Measurements from ENCODE around the gene PRR29. TPM values are rescaled to one million over a fixed set of nuclear protein-coding genes. Genes with fewer than 3 reads are reported as not detected.
"Not testable (repeated sequence)": the region's sequence is repeated elsewhere in the genome, so short reads cannot be mapped to it uniquely, and the experiment has no call there.

PRR29 gene
- total and polyA plus RNA-seq, 2 donors (not counting 3 experiments of a cell fraction or from before 2014, with no cell fraction given), result 0.39 to 1.2 TPM

DNA sequence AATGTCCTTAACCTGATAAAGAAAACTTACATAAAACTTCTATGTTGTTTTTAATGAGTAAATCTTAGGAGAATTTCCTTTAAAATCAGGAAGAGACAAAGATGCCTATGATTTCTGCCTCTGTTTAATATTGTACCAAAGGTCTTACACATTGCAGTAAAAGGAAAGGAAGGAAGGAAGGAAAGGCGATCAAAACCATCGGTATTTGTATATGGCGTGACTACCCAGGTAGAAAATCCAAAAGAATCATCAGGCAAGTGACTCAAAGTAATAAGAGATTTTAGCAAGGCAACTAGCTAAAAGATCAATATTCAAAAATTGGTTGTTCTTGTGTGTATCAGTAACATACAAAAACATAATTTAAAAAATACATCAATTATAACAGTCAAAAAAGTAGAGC, 18.8 kb downstream of the PRR29 start:
- no TSS peak for BruUV-seq (replicated peaks)
- intact Hi-C loops (cut with micrococcal nuclease), result loop anchor here (1.0 to 5.0 kb wide), 3 partner anchors 7 to 395 kb away; no protein-coding TSS in a partner anchor
- H3K9ac ChIP-seq (replicated peaks; ENCODE audit: extremely low read depth, insufficient read depth, low read length), result peak overlapping the region; percentile 80
- H3K9me3 ChIP-seq (replicated peaks; ENCODE audit: control insufficient read depth, insufficient read depth, low read length), result no peaks in the 10 kb centered on the region
- H3K4me1 ChIP-seq (ENCODE audit: control insufficient read depth, extremely low read depth, insufficient read depth, low read length), result peaks cover 57% of the 10 kb centered on the region
- ChIA-PET POLR2A (interaction anchor here (0.8 to 3.1 kb wide), 3 partner anchors 11 to 17 kb away, joined by 4 to 32 read pairs (median 8); no protein-coding TSS in a partner anchor), CTCF (interaction anchor here (0.9 to 7.9 kb wide), 15 partner anchors 8 to 265 kb away, joined by 3 to 140 read pairs (median 9); partner anchors contain the start of gene ERN1)
- H3K9me1 ChIP-seq (replicated peaks; ENCODE audit: control insufficient read depth, extremely low read depth, insufficient read depth, low read length), result no peaks in the 10 kb centered on the region
- no peaks in the 10 kb centered on the region for H3K36me3 ChIP-seq (ENCODE audit: control insufficient read depth in 2 of 2, extremely low read depth in 1 of 2, insufficient read depth in 2 of 2, low read length in 2 of 2)
- H3K4me2 ChIP-seq (ENCODE audit: insufficient read depth, low read length), result peak overlapping the region; percentile 93
- FAIRE-seq (no peak), DNase-seq (ENCODE audit: low read depth, low spot score) (peak; percentile 74)
- H3K79me2 ChIP-seq (ENCODE audit: control insufficient read depth, insufficient read depth, low read length), result peaks cover 56% of the 10 kb centered on the region
- no peaks in the 10 kb centered on the region for H3K27me3 ChIP-seq (ENCODE audit: control insufficient read depth in 2 of 2, insufficient read depth in 2 of 2, low read length in 2 of 2)
- dilution Hi-C loops (cut with MboI; ENCODE audit: extremely low pct_ligation_motif_present, low sequenced_read_pairs), result no loop called here
- no peak overlapping the region for H2AFZ ChIP-seq (ENCODE audit: low read depth, low read length)
- peak overlapping the region in 2 of 3 experiments; percentile 7 to 72 for H3K4me3 ChIP-seq (replicated peaks in 1 of 3; ENCODE audit: insufficient read depth in 1 of 3, low read depth in 1 of 3, low read length in 3 of 3)
- H3K27ac ChIP-seq (ENCODE audit: insufficient read depth, low read depth, low read length), result peak overlapping the region; percentile 90
- H4K20me1 ChIP-seq (replicated peaks; ENCODE audit: control insufficient read depth, extremely low read depth, insufficient read depth, low read length), result no peaks in the 10 kb centered on the region
- TF ChIP-seq JUN (IDR thresholded peaks at IDR 0.05; ENCODE audit: borderline replicate concordance, insufficient read depth, insufficient read length, low read depth), result peak; percentile 56
- TF ChIP-seq GATA2 (IDR thresholded peaks at IDR 0.05; ENCODE audit: insufficient read depth, insufficient read length, low read depth, low read length), result no peak
- peak; percentile 83 for TF ChIP-seq FOS (IDR thresholded peaks at IDR 0.05; ENCODE audit: borderline replicate concordance, insufficient read depth, low read length)

DNA sequence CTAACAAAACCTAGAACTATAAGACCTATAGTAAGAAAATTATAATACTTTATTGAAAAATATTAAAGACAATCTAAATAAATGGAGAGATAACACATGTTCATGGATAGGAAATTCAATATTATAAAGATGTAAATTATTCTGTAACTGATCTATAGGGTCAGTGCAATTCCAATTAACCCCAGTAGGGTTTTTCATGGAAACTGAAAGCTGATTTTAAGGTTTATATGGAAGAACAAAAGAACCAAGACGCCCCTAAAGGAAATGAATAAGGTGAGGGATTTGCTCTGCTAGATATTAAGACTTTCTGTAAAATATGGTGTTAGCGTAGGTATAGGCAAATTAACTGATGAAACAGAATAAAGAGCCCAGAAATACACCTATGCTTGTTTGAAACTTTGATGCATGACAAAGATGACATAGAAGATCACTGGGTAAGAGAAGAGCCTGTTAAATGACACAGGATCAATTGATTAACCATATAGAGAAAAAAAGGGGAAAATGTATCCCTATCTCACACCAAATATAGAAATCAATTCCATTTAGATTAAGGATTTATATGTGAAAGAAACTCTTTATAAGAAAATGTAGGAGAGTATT, 19.3 kb downstream of the PRR29 start:
- Histone ChIP-seq H3K9me3 (replicated peaks; ENCODE audit: control insufficient read depth, insufficient read depth, low read length) (no peaks in the 10 kb centered on the region), H4K20me1 (replicated peaks; ENCODE audit: control insufficient read depth, extremely low read depth, insufficient read depth, low read length) (no peaks in the 10 kb centered on the region), H3K27me3 (ENCODE audit: control insufficient read depth in 2 of 2, insufficient read depth in 2 of 2, low read length in 2 of 2) (no peaks in the 10 kb centered on the region), H3K9me1 (replicated peaks; ENCODE audit: control insufficient read depth, extremely low read depth, insufficient read depth, low read length) (no peaks in the 10 kb centered on the region), H3K36me3 (ENCODE audit: control insufficient read depth in 2 of 2, extremely low read depth in 1 of 2, insufficient read depth in 2 of 2, low read length in 2 of 2) (no peaks in the 10 kb centered on the region), H3K4me3 (replicated peaks in 1 of 3; ENCODE audit: insufficient read depth in 1 of 3, low read depth in 1 of 3, low read length in 3 of 3) (peak overlapping the region in 1 of 3 experiments; percentile 72), H3K4me1 (ENCODE audit: control insufficient read depth, extremely low read depth, insufficient read depth, low read length) (peaks cover 59% of the 10 kb centered on the region), H3K9ac (replicated peaks; ENCODE audit: extremely low read depth, insufficient read depth, low read length) (peak overlapping the region; percentile 80), H3K4me2 (ENCODE audit: insufficient read depth, low read length) (peak overlapping the region; percentile 93), H3K79me2 (ENCODE audit: control insufficient read depth, insufficient read depth, low read length) (peaks cover 52% of the 10 kb centered on the region), H3K27ac (ENCODE audit: insufficient read depth, low read depth, low read length) (peak overlapping the region; percentile 90), H2AFZ (ENCODE audit: low read depth, low read length) (no peak overlapping the region)
- CTCF ChIA-PET, result interaction anchor here (1.0 to 7.9 kb wide), 14 partner anchors 8 to 265 kb away, joined by 3 to 140 read pairs (median 10); partner anchors contain the start of gene ERN1
- DNase-seq (ENCODE audit: low read depth, low spot score), result peak; percentile 43
- BruUV-seq (replicated peaks), result TSS peak; percentile 15
- no peak for FAIRE-seq
- POLR2A ChIA-PET, result interaction anchor here (0.6 to 3.1 kb wide), 3 partner anchors 8 to 18 kb away, joined by 3 to 32 read pairs (median 8); no protein-coding TSS in a partner anchor
- no peak for TF ChIP-seq GATA2 (IDR thresholded peaks at IDR 0.05; ENCODE audit: insufficient read depth, insufficient read length, low read depth, low read length)
- TF ChIP-seq, protein P1, sequence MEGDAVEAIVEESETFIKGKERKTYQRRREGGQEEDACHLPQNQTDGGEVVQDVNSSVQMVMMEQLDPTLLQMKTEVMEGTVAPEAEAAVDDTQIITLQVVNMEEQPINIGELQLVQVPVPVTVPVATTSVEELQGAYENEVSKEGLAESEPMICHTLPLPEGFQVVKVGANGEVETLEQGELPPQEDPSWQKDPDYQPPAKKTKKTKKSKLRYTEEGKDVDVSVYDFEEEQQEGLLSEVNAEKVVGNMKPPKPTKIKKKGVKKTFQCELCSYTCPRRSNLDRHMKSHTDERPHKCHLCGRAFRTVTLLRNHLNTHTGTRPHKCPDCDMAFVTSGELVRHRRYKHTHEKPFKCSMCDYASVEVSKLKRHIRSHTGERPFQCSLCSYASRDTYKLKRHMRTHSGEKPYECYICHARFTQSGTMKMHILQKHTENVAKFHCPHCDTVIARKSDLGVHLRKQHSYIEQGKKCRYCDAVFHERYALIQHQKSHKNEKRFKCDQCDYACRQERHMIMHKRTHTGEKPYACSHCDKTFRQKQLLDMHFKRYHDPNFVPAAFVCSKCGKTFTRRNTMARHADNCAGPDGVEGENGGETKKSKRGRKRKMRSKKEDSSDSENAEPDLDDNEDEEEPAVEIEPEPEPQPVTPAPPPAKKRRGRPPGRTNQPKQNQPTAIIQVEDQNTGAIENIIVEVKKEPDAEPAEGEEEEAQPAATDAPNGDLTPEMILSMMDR (IDR thresholded peaks at IDR 0.05; ENCODE audit: extremely low read depth in 1 of 2, insufficient read depth in 1 of 2, low read depth in 1 of 2, low read length in 2 of 2), result peak; percentile 8 to 23
- intact Hi-C loops (cut with micrococcal nuclease), result loop anchor here (5.0 kb wide), 1 partner anchor 395 kb away; no protein-coding TSS in a partner anchor
- dilution Hi-C loops (cut with MboI; ENCODE audit: extremely low pct_ligation_motif_present, low sequenced_read_pairs), result no loop called here

DNA sequence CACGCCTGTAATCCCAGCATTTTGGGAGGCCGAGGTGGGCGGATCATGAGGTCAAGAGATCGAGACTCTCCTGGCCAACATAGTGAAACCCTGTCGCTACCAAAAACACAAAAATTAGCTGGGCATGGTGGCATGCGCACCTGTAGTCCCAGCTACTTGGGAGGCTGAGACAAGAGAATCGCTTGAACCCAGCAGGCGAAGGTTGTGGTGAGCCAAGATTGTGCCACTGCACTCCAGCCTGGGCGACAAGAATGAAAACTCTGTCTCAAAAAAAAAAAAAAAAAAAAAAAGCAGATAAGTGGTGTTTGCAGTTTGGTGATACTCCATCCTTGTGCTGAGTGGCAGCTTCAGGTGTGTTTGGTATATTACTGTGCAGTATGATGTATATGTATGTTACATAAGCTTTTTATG, 21.4 kb downstream of the PRR29 start:
- dilution Hi-C loops (cut with MboI; ENCODE audit: extremely low pct_ligation_motif_present, low sequenced_read_pairs); H3K9me3 ChIP-seq (replicated peaks; ENCODE audit: control insufficient read depth, insufficient read depth, low read length); H3K27me3 ChIP-seq (ENCODE audit: control insufficient read depth in 2 of 2, insufficient read depth in 2 of 2, low read length in 2 of 2); H3K9me1 ChIP-seq (replicated peaks; ENCODE audit: control insufficient read depth, extremely low read depth, insufficient read depth, low read length); FAIRE-seq; H3K36me3 ChIP-seq (ENCODE audit: control insufficient read depth in 2 of 2, extremely low read depth in 1 of 2, insufficient read depth in 2 of 2, low read length in 2 of 2); H2AFZ ChIP-seq (ENCODE audit: low read depth, low read length); H4K20me1 ChIP-seq (replicated peaks; ENCODE audit: control insufficient read depth, extremely low read depth, insufficient read depth, low read length); BruUV-seq (replicated peaks); DNase-seq (ENCODE audit: low read depth, low spot score): not testable (repeated sequence)
- intact Hi-C loops (cut with micrococcal nuclease), result loop anchor here (5.0 kb wide), 1 partner anchor 393 kb away; no protein-coding TSS in a partner anchor
- Histone ChIP-seq H3K27ac (ENCODE audit: insufficient read depth, low read depth, low read length) (peak overlapping the region; percentile 94), H3K9ac (replicated peaks; ENCODE audit: extremely low read depth, insufficient read depth, low read length) (peak overlapping the region; percentile 91), H3K79me2 (ENCODE audit: control insufficient read depth, insufficient read depth, low read length) (peaks cover 33% of the 10 kb centered on the region), H3K4me3 (replicated peaks in 1 of 3; ENCODE audit: insufficient read depth in 1 of 3, low read depth in 1 of 3, low read length in 3 of 3) (peak overlapping the region; percentile 49 to 63 (median 54)), H3K4me2 (ENCODE audit: insufficient read depth, low read length) (peak overlapping the region; percentile 74), H3K4me1 (ENCODE audit: control insufficient read depth, extremely low read depth, insufficient read depth, low read length) (peaks cover 67% of the 10 kb centered on the region)
- ChIA-PET CTCF (interaction anchor here (1.8 to 15.1 kb wide), 7 partner anchors 10 to 112 kb away, joined by 7 to 802 read pairs (median 16); partner anchors contain the start of gene ERN1), POLR2A (interaction anchor here (0.6 to 2.3 kb wide), 5 partner anchors 11 to 19 kb away, joined by 3 to 13 read pairs (median 3); no protein-coding TSS in a partner anchor)
